Spinal cord (tissue), 10 donors: ENCODE data around the gene STYX. TPM values are rescaled to one million over a fixed set of nuclear protein-coding genes. Genes with fewer than 3 reads are reported as not detected.
"Not testable (repeated sequence)": the region's sequence is repeated elsewhere in the genome, so short reads cannot be mapped to it uniquely, and the experiment has no call there.

Source experiments
- DNase-seq, 6 donors: peaks; one replicate each; pipeline versions ENCODE4 v3.0.0 to v3.0.0-alpha.2; 2013 to 2015; ENCODE audit warnings: low spot score in 6 of 6, low read depth in 4 of 6
- H3K27ac ChIP-seq: one replicate; pipeline ENCODE4 v1.5.1; 2013; ENCODE audit warnings: low read depth, low read length, control low read depth
- H3K27me3 ChIP-seq: one replicate; pipeline ENCODE4 v1.6.1; 2013; ENCODE audit warnings: low read length; ENCODE audit not compliant: control insufficient read depth, insufficient read depth
- H3K36me3 ChIP-seq: one replicate; pipeline ENCODE4 v1.6.1; 2013; ENCODE audit warnings: low read length; ENCODE audit not compliant: control insufficient read depth, insufficient read depth
- H3K4me1 ChIP-seq: one replicate; pipeline ENCODE4 v1.6.1; 2013; ENCODE audit warnings: low read length; ENCODE audit not compliant: control insufficient read depth, insufficient read depth
- H3K4me3 ChIP-seq: one replicate; pipeline ENCODE4 v1.5.1; 2013; ENCODE audit warnings: low read depth, low read length, control low read depth
- H3K9me3 ChIP-seq: one replicate; pipeline ENCODE4 v1.6.1; 2013; ENCODE audit warnings: low read length; ENCODE audit not compliant: control insufficient read depth, insufficient read depth
- WGBS: methylation state at CpG from one replicate; pipeline ENCODE4 v1.1.5; 2013; ENCODE audit warnings: missing lambda C conversion rate; ENCODE audit not compliant: insufficient coverage; 5-methylcytosine and 5-hydroxymethylcytosine counted together
- polyA plus RNA-seq, 2 donors: library from polyadenylated mRNA; unstranded; fragments of 120-200 nt; gene quantifications; one replicate each; pipeline ENCODE4 v1.2.1, GENCODE V29; 2013; ENCODE audit not compliant: insufficient read length in 2 of 2
- total RNA-seq, 2 donors: library from RNA; depleted of rRNA in 1 of 2; stranded (reverse); fragments of 120-200 nt in 1 of 2; fragments of >200 nt in 1 of 2; gene quantifications; one replicate each; pipeline versions ENCODE4 v1.2.3 to v1.2.4, GENCODE V29; 2013 to 2014
- donor health status: healthy.

STYX gene
- total and polyA plus RNA-seq, 4 donors, result 10.5 to 29.7 (median 17.9) TPM

- no peaks in the 10 kb centered on the region for H3K4me1 ChIP-seq
- H3K27me3 ChIP-seq, result no peaks in the 10 kb centered on the region
- H3K9me3 ChIP-seq, result no peaks in the 10 kb centered on the region
- peaks cover 3% of the 10 kb centered on the region for H3K36me3 ChIP-seq
- DNase-seq, result no peak
- H3K27ac ChIP-seq, result no peak overlapping the region
- H3K4me3 ChIP-seq, result no peak overlapping the region
Measured at GRCh38 chr14:52741865-52742264, 11.9 kb downstream of the STYX start.

- 89% methylated on average over 5 of the region's 8 CpGs for WGBS
- H3K36me3 ChIP-seq, result peaks cover 7% of the 10 kb centered on the region
Measured at GRCh38 chr14:52748647-52749292, 18.8 kb downstream of the STYX start.

GRCh38 chr14:52755607-52756316 is 25.8 kb downstream of the STYX start:
- no peaks in the 10 kb centered on the region for H3K9me3 ChIP-seq
- no peak overlapping the region for H3K4me3 ChIP-seq
- H3K36me3 ChIP-seq, result peaks cover 10% of the 10 kb centered on the region
- no CpG with 5 or more reads among the region's 5 CpGs for WGBS
- H3K27me3 ChIP-seq, result no peaks in the 10 kb centered on the region
- H3K27ac ChIP-seq, result no peak overlapping the region
- DNase-seq, result no peak
- no peaks in the 10 kb centered on the region for H3K4me1 ChIP-seq

More at GRCh38 chr14:52748647-52749292, 18.8 kb downstream of the STYX start:
- H3K27ac ChIP-seq, result no peak overlapping the region
- H3K4me3 ChIP-seq, result no peak overlapping the region
- no peaks in the 10 kb centered on the region for H3K4me1 ChIP-seq
- no peak for DNase-seq
- no peaks in the 10 kb centered on the region for H3K27me3 ChIP-seq
- H3K9me3 ChIP-seq, result no peaks in the 10 kb centered on the region

GRCh38 chr14:52759145-52759544 is 29.2 kb downstream of the STYX start:
- H3K9me3 ChIP-seq, result no peaks in the 10 kb centered on the region
- no peak overlapping the region for H3K4me3 ChIP-seq
- H3K27ac ChIP-seq, result no peak overlapping the region
- WGBS, result no CpG with 5 or more reads among the region's 1 CpG
- DNase-seq, result no peak
- H3K36me3 ChIP-seq, result peaks cover 12% of the 10 kb centered on the region
- no peaks in the 10 kb centered on the region for H3K4me1 ChIP-seq
- no peaks in the 10 kb centered on the region for H3K27me3 ChIP-seq

GRCh38 chr14:52762923-52763322 is 33.0 kb downstream of the STYX start:
- H3K9me3 ChIP-seq, DNase-seq, H3K27ac ChIP-seq, H3K4me1 ChIP-seq, H3K27me3 ChIP-seq, H3K4me3 ChIP-seq: not testable (repeated sequence)
- H3K36me3 ChIP-seq, result peaks cover 21% of the 10 kb centered on the region
- 100% methylated on average over 1 of the region's 4 CpGs for WGBS

GRCh38 chr14:52767058-52767833 is 37.3 kb downstream of the STYX start:
- H3K4me1 ChIP-seq, result no peaks in the 10 kb centered on the region
- no peaks in the 10 kb centered on the region for H3K9me3 ChIP-seq
- H3K27ac ChIP-seq, result no peak overlapping the region
- DNase-seq, result no peak
- H3K36me3 ChIP-seq, result peaks cover 9% of the 10 kb centered on the region
- H3K4me3 ChIP-seq, result no peak overlapping the region
- WGBS, result 88% methylated on average over 1 of the region's 3 CpGs
- H3K27me3 ChIP-seq, result no peaks in the 10 kb centered on the region

GRCh38 chr14:52769887-52770286 is 39.9 kb downstream of the STYX start:
- no peak for DNase-seq
- no peaks in the 10 kb centered on the region for H3K4me1 ChIP-seq
- H3K9me3 ChIP-seq, result no peaks in the 10 kb centered on the region
- H3K27me3 ChIP-seq, result no peaks in the 10 kb centered on the region
- no peak overlapping the region for H3K27ac ChIP-seq
- H3K36me3 ChIP-seq, result peaks cover 6% of the 10 kb centered on the region
- no peak overlapping the region for H3K4me3 ChIP-seq

GRCh38 chr14:52776816-52777215 is 46.9 kb downstream of the STYX start:
- no peaks in the 10 kb centered on the region for H3K27me3 ChIP-seq
- no peaks in the 10 kb centered on the region for H3K9me3 ChIP-seq
- H3K36me3 ChIP-seq, result peaks cover 21% of the 10 kb centered on the region
- no peaks in the 10 kb centered on the region for H3K4me1 ChIP-seq
- DNase-seq, result no peak
- H3K27ac ChIP-seq, result no peak overlapping the region
- no peak overlapping the region for H3K4me3 ChIP-seq
- WGBS, result 77% methylated on average over 3 of the region's 7 CpGs

- DNase-seq, result no peak
- no peaks in the 10 kb centered on the region for H3K4me1 ChIP-seq
- 83% methylated on average over 2 of the region's 7 CpGs for WGBS
- H3K27me3 ChIP-seq, result no peaks in the 10 kb centered on the region
- no peak overlapping the region for H3K4me3 ChIP-seq
- H3K9me3 ChIP-seq, result no peaks in the 10 kb centered on the region
- peaks cover 21% of the 10 kb centered on the region for H3K36me3 ChIP-seq
- H3K27ac ChIP-seq, result no peak overlapping the region
Measured at GRCh38 chr14:52778702-52779101, 48.7 kb downstream of the STYX start.
